ENCODE data around the gene RAE1.

The RAE1 gene

DNA sequence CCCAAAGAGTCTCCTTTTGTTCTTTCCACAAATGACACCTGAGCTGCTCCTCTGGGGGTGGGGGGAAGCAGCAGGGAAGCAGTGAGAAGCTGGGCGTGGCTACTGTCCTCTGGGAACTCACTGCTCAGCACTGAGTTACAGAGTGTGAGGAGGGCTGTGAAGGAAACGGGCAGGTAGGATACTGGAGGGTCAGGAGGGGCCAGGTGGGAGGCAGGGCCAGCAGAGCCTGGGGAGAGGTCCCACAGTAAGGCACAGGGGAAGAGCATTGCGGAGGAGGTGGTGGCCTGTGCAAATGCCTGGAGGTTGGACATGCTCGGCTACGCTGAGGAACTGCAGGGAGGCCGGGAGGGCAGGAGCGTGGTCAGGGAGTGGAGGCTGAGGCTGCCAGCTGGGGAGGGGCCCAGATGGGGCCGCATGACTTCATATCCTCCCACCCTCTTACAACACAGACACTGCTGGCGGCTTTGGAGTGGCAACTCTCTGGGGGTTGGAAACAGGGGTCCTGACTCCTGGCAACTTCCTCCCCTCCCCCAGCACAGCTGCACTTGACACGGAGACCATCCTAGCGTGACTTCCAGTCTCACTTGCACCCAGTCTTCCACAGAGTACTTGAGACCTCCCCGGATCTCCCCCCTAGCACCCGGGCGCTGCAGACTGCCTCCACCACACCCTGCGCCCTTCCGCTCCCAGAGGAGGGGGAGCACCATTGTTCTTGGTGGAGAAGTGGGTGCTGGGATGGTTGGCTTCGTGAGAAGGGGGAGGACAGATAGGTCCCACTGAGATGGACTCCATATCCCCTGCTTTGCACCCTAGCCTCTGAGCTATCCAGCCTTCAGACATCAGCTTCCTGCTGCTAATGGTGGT, 74.3 kb downstream of the RAE1 start:
- no peak overlapping the region for H2AFZ ChIP-seq (ENCODE audit: low read length)
- no peak overlapping the region for H3K4me3 ChIP-seq (ENCODE audit: low read length, poor library complexity, severe bottlenecking)
- H3K36me3 ChIP-seq (ENCODE audit: insufficient read depth, low read length) = no peaks in the 10 kb centered on the region
- no peaks in the 10 kb centered on the region for H3K9me3 ChIP-seq (ENCODE audit: insufficient read depth, low read depth, low read length)
- H3K4me1 ChIP-seq (ENCODE audit: insufficient read depth, low read length, poor library complexity, severe bottlenecking) = peaks cover 9% of the 10 kb centered on the region
- no peaks in the 10 kb centered on the region for H3K27me3 ChIP-seq (ENCODE audit: insufficient read depth, low read length, poor library complexity, severe bottlenecking)
- no peaks in the 10 kb centered on the region for H3F3A ChIP-seq (ENCODE audit: low read depth)
- no peaks in the 10 kb centered on the region for H4K20me1 ChIP-seq (ENCODE audit: insufficient read depth, low read length, poor library complexity, severe bottlenecking)
- no peak for TF ChIP-seq EZH2phosphoT487 (IDR thresholded peaks at IDR 0.05; ENCODE audit: borderline replicate concordance)
- TF ChIP-seq, protein P1, sequence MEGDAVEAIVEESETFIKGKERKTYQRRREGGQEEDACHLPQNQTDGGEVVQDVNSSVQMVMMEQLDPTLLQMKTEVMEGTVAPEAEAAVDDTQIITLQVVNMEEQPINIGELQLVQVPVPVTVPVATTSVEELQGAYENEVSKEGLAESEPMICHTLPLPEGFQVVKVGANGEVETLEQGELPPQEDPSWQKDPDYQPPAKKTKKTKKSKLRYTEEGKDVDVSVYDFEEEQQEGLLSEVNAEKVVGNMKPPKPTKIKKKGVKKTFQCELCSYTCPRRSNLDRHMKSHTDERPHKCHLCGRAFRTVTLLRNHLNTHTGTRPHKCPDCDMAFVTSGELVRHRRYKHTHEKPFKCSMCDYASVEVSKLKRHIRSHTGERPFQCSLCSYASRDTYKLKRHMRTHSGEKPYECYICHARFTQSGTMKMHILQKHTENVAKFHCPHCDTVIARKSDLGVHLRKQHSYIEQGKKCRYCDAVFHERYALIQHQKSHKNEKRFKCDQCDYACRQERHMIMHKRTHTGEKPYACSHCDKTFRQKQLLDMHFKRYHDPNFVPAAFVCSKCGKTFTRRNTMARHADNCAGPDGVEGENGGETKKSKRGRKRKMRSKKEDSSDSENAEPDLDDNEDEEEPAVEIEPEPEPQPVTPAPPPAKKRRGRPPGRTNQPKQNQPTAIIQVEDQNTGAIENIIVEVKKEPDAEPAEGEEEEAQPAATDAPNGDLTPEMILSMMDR (conservative IDR thresholded peaks at IDR 0.05; ENCODE audit: low read length) = no peak
- no peak overlapping the region for H3K9ac ChIP-seq (ENCODE audit: low read depth, low read length, poor library complexity, severe bottlenecking)
- no peaks in the 10 kb centered on the region for H3K9me2 ChIP-seq (replicated peaks; ENCODE audit: low read depth, low read length)
- no peak overlapping the region for H3K4me2 ChIP-seq (ENCODE audit: low read depth, low read length, poor library complexity, severe bottlenecking)
- no peaks in the 10 kb centered on the region for H3K79me2 ChIP-seq (ENCODE audit: insufficient read depth, low read length)

DNA sequence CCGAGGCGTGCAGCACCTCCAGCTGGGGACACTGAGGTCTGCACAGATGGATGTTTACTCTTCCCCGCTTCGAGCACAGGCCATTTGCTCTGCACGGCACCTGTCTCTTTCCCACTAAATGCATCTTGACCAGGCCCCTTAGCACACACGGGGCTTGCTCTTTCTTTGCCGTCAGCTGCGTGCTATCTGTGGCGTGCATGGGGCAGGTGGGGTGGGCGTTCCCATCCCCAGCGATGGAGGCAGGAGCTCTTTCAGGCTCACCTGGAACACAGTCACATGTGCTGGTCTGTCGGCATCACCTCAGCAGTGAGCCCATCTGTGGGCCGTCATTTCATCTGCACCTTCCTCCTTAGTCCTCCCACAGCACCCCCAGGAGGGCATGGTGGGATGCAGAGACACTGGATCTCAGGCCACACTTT, 75.2 kb downstream of the RAE1 start:
- no peaks in the 10 kb centered on the region for H4K20me1 ChIP-seq (ENCODE audit: insufficient read depth, low read length, poor library complexity, severe bottlenecking)
- peaks cover 15% of the 10 kb centered on the region for H3K4me1 ChIP-seq (ENCODE audit: insufficient read depth, low read length, poor library complexity, severe bottlenecking)
- no peak overlapping the region for H3K4me2 ChIP-seq (ENCODE audit: low read depth, low read length, poor library complexity, severe bottlenecking)
- H3K36me3 ChIP-seq (ENCODE audit: insufficient read depth, low read length) = no peaks in the 10 kb centered on the region
- no peak for TF ChIP-seq EZH2phosphoT487 (IDR thresholded peaks at IDR 0.05; ENCODE audit: borderline replicate concordance)
- TF ChIP-seq, protein P1 (conservative IDR thresholded peaks at IDR 0.05; ENCODE audit: low read length) = no peak
- no peaks in the 10 kb centered on the region for H3K79me2 ChIP-seq (ENCODE audit: insufficient read depth, low read length)
- no peaks in the 10 kb centered on the region for H3K27me3 ChIP-seq (ENCODE audit: insufficient read depth, low read length, poor library complexity, severe bottlenecking)
- H3F3A ChIP-seq (ENCODE audit: low read depth) = no peaks in the 10 kb centered on the region
- no peaks in the 10 kb centered on the region for H3K9me2 ChIP-seq (replicated peaks; ENCODE audit: low read depth, low read length)
- no peak overlapping the region for H2AFZ ChIP-seq (ENCODE audit: low read length)
- no peak overlapping the region for H3K4me3 ChIP-seq (ENCODE audit: low read length, poor library complexity, severe bottlenecking)
- no peak overlapping the region for H3K9ac ChIP-seq (ENCODE audit: low read depth, low read length, poor library complexity, severe bottlenecking)
- H3K9me3 ChIP-seq (ENCODE audit: insufficient read depth, low read depth, low read length) = no peaks in the 10 kb centered on the region

- Histone ChIP-seq H3K4me3 (ENCODE audit: low read length, poor library complexity, severe bottlenecking) (no peak overlapping the region), H3K79me2 (ENCODE audit: insufficient read depth, low read length) (no peaks in the 10 kb centered on the region), H2AFZ (ENCODE audit: low read length) (no peak overlapping the region), H3K9ac (ENCODE audit: low read depth, low read length, poor library complexity, severe bottlenecking) (no peak overlapping the region), H3F3A (ENCODE audit: low read depth) (no peaks in the 10 kb centered on the region), H3K4me1 (ENCODE audit: insufficient read depth, low read length, poor library complexity, severe bottlenecking) (peaks cover 20% of the 10 kb centered on the region), H3K9me2 (replicated peaks; ENCODE audit: low read depth, low read length) (no peaks in the 10 kb centered on the region), H3K27me3 (ENCODE audit: insufficient read depth, low read length, poor library complexity, severe bottlenecking) (no peaks in the 10 kb centered on the region), H3K4me2 (ENCODE audit: low read depth, low read length, poor library complexity, severe bottlenecking) (no peak overlapping the region), H4K20me1 (ENCODE audit: insufficient read depth, low read length, poor library complexity, severe bottlenecking) (no peaks in the 10 kb centered on the region), H3K36me3 (ENCODE audit: insufficient read depth, low read length) (no peaks in the 10 kb centered on the region), H3K9me3 (ENCODE audit: insufficient read depth, low read depth, low read length) (no peaks in the 10 kb centered on the region)
- no peak for TF ChIP-seq EZH2phosphoT487 (IDR thresholded peaks at IDR 0.05; ENCODE audit: borderline replicate concordance)
- TF ChIP-seq, protein P1 (conservative IDR thresholded peaks at IDR 0.05; ENCODE audit: low read length) = no peak
Measured at GRCh38 chr20:57426831-57427230, 75.8 kb downstream of the RAE1 start.
